NCI-H2227 (cell line): ENCODE data around the gene PHACTR3.

Source experiments
- DNase-seq: peaks from one replicate; lab custom pipeline; 2025; ENCODE audit not compliant: unreplicated experiment; lab: John Stamatoyannopoulos, UW

The PHACTR3 gene

DNA sequence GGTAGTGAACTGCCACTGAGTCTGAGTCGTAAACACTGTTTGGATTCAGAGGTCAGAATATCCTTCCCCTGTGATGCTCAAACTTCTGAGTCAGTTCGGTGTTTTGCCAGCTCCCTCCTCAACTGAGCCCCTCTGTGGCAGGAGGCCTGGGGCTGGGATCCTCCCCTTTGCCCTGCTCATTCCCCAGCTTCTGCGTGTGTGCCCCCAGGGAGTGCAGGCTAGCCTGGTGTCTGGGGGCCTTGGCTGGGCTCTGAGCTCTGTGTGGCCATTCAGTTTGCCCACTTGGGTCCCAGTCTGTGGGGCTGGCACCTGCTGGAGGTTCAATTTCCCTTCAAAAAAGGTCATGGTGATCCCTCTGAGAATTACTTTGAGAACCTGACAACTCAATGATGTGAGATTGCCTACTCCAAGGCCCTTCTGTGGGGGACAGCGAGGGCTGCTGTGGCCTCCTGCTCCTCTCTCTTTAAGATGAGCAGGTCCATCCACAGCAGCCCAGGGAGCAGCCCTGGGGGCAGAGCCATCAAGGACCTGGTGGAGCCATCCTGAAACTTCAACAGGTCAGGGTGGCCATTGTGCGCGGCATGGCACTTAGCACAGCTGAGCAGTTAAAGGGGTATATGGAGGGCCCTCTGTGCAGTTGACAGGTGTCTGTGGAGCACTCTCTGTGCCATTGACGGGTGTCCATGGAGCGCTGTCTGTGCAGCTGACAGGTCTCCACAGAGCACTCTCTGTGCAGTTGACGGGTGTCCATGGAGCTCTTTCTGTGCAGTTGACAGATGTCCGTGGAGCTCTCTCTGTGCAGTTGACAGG, 181.9 kb downstream of the PHACTR3 start:
- no peak for DNase-seq

DNA sequence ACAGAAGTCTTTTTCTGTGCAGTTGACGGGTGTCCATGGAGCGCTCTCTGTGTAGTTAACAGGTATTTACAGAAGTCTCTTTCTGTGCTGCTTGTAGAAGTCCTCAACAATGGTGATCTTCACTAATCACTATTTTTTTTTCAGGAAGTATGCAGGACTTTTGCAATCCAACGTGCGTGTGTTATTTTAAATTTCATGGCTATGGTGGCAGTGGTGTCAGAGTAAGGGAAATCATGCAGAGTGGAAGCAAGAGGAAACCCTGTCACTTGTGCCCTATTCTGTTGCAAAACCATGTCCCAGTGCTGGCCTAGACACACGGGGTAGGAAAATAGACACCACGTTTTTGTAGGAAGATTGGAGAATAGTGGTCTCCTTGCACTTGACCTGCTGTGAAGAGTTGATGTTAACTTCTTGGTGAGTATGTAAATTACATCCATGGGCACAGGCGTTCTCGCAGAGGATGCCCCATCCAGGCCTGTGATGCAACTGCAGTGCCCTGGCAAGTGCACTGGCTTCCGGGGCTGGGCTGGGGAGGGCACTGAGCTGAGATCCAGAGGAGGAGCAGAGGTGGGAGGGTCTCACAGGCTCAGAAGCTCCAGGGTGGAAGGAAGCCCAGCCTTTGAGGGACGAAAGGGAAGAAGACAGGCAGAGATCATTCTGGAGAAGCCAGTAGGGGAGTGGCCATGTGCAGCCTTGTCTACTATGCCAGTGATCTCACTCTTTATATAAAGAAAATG, 182.6 kb downstream of the PHACTR3 start:
- no peak for DNase-seq

DNA sequence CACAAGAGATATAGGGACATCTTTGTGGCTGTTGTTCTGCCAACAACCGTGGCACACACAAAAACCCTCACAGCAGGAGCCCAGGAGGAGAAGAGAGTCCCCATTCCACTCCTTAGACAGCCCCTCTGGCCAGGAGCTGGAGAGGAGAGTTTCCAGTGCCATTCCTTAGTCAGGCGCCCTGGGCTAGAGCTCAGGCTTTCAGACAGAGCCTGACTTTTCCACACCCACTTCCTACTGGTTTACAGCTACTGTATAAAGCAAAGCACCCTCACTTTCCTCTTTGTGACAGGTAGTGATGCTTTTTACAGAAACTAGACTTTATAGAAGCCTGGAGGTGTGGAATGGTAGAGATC, 183.2 kb downstream of the PHACTR3 start:
- DNase-seq: no peak

DNA sequence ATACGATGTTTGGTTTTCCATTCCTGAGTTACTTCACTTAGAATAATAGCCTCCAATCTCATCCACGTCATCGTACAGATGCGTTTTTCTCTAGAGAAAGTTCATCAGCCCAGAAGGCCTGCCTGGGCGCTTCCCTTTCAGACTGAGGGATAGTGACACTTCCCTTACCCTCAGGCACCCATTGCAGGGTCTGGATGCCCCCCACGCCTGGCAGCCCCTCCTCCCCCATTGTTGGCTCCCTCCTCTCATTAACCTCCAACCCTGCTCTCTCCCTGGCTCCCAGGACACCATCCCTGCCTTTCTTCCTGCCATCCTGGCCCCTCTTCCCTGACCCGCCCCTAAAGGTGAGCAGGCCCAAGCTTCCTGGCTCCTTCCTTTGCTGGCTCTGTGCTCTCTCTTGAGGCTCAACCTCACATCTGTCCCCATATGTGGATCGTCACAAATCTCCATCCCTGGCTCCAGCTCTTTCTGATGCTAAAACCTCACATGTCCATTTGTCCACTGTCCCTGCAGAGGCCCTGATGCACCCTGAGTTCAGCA, 183.9 kb downstream of the PHACTR3 start:
- DNase-seq: no peak

DNA sequence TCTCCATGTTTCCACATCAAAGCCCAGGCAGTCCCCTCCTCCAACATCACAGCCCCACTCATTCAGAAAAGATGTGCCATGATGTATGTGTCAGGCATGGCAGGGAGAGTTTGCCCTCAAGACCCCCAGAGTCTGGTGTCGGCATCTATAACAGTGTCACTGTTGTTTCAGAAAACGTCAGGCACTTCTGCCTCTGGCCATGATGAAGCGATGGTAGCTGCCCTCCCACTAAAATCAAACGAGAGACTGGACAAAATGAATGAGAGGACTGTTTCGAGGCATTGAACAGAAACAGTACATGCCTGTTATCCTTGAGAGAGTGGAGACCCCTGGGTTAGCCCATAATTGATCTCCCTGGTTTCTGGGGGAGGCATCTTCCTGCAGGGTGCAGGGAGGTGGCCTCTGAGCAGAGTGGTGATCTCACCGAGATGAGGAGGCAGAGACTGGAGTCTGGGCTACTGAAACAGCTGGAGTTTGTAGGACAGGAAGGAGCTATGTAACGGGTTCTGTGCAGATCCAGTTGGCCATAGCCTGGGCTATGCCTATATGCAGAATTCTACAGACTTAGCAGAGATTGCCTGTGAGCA, 184.6 kb downstream of the PHACTR3 start:
- DNase-seq: no peak

DNA sequence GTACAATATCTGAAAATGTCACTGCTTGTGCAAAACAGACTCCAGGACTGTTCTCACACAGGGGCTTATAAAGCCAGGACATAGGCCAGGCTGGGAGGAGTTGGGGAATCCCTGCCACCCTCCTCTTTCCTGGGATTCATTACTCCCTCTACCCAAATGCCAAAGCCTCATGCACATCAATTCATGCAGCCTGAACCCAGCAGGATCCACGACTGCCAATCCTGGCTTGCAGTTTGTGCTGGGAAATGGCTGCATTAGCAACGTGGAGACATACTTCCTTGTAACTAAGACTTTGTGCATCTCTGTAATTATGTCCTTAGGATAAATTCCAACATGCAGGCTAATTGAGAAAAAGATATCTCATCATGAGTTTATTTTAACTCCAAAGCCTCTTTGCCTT, 185.3 kb downstream of the PHACTR3 start:
- no peak for DNase-seq

DNA sequence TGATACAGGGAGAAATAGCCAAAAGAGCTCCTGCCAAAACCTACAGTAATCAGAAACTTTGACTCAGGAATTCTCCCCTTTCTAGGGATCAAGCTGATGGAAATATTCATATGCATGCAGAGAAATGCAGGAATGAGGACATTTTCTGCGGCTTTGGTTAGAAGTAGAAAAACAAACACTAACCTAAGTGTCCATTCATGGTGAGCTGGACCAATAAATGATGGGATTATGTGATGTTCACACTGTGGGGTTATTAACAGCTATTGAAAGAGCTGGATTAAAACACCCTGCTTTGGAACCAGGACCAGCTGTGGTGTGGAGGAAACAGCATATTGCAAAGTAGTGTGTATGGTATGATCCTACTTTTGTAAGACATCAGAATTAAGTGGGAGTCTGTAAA, 186.0 kb downstream of the PHACTR3 start:
- DNase-seq: no peak

DNA sequence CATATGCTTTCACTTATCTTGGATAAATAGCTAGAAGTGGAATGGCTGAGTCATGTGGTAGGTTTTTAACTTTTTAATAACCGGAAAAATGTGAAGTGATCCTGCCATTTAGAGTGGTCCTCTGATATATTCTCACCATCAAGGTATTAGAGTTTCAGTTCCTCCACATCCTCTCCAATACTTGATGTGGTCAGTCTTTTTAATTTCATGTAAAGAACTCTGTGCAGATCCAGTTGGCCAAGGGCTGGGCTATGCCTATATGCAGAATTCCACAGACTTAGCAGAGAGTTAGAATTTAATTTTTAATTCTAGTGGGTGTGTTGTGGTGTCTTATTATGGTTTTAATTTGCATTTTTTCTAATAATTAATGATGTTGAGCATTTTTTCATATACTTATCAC, 188.0 kb downstream of the PHACTR3 start:
- no peak for DNase-seq

DNA sequence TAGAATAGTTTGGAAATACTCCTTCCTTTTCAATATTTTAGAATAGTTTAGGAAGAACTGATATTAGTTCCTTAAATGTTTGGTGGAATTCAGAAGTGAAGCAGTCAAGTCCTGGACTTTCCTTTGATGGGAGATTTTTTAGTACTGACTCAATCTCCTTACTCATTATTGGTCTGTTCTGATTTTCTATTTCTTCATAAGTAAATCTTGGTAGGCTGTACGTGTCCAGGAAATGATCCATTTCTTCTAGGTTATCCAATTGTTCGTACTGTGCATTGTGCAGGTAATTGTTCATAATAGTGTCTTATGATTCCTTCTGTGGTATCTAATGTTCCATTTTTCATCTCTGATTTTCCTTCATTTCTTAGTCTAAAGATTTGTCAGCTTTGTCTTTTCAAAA, 190.2 kb downstream of the PHACTR3 start:
- DNase-seq: no peak

DNA sequence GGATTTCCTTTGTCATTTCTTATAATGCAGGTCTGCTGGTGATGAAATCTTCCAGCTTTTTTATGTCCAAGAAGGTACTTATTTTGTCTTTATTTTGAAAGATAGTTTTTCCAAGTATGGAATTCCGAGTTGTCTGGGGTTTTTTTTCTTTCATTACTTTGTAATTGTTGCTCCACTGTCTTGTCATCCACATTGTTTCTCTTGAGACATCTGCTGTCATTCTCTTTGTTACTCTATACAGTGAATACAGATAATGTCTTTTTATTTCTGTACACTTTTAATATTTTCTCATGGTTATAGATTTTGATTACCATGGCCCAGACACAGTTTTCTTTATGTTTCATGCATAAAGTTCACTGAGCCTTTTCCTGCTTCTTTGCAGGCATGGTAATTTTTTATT, 196.0 kb downstream of the PHACTR3 start:
- no peak for DNase-seq

DNA sequence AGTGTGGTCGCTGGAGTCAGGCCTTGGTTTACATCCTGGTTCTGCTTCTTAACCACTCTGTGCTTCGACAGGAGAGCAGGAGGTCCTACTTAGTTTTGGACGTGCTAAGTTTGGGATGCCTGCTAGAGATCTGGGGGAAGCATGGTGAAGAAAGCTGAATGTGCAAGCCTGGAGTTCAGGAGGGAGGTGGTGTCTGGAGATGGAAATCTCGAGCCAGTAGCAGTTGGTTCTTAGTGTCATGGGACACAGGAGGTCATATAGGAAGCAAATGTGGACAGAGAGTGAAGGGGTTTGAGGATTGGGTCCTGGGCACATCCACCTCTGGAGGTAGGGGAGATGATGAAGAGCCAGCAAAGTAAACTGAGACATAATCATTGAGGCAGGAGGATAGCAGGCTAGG, 197.7 kb downstream of the PHACTR3 start:
- DNase-seq: no peak

DNA sequence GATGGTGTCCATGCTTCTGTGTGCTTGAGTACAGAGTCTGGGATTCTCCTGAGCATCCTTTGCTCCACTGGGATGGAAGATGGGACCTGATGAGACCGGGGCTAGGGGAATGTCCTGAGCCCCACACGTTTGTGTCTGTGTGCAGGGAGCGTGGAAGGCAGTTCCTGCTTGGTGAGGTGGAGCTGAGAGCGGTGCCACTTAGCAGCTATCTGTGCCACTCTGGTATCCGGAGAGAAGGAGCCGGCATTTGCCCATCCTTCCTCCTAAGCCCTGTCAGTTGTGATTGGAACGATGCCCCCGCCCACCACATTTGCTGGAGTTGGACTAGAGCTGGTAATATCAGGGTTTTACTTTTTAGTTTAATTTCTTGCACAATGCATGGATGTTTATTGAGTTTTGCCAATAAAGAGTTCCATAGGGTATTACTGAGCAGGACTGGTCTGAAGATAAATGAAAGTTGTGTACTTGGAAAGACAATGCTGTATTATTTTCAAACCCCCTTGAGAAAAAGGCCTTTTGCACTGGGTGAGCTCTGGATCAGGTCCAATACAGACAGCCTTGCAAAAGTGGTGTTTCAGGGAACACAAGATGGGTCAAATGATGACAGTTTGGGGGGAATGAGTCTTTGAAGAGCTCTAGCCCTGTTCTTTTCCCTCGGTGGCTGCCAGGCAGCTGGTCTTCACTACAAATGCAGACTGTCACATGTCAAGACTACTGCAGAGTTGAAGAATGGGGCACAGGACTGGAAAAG, 198.3 kb downstream of the PHACTR3 start:
- no peak for DNase-seq

DNA sequence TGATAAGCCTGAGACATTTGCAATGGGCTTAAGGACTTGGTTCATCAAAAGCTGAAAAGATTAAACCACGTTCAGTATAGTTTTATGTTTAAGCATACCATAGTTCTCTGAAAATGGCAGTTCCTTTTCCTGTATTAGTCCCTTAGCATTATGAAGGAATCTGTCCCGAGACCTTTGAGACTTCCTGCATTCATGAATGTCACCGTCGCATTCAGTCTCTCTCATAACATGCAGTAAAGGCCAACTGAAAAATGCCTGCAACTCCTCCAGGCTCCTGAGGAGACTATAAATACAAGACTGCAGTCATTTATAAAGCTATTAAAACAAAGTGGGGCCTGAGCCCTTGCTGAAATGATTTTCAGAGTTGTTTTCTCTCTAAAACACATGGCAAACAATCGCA, 200.0 kb downstream of the PHACTR3 start:
- DNase-seq: no peak

DNA sequence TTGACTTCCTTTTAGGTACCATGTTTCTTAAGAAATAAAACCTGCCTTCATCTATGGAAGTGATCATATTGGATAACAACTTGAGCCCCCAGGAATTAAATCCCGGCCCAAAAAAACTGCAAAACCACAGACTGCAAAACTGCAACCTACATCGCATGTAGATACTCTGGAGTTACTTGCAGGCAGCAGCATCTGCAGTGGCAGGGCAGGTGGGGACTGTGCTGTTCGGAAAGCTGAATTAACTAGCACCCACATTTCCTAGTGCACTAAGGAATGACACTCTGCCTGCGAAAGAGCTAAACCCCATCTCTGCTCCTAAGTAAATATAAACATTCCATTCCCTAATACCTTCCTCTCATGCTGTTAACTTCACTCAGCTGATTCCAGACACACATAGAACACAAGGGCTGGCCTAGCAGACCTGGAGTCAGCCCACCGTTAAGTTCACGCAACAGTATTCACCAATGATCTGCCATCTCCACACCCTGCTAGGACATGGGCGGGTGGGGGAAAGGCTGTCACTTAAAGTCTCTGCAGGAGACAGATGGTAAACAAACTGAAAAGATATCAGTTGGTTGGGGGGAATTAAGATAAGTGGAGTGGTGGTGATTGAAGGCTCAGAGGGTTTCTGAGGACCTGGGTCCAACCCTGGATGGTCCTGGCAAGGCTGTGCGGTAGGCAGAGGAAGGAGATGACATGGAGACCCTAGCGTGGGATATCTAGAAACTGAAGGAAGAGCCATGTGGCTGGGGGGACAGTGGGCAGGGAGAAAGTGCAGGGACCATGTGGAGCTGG, 200.7 kb downstream of the PHACTR3 start:
- no peak for DNase-seq

DNA sequence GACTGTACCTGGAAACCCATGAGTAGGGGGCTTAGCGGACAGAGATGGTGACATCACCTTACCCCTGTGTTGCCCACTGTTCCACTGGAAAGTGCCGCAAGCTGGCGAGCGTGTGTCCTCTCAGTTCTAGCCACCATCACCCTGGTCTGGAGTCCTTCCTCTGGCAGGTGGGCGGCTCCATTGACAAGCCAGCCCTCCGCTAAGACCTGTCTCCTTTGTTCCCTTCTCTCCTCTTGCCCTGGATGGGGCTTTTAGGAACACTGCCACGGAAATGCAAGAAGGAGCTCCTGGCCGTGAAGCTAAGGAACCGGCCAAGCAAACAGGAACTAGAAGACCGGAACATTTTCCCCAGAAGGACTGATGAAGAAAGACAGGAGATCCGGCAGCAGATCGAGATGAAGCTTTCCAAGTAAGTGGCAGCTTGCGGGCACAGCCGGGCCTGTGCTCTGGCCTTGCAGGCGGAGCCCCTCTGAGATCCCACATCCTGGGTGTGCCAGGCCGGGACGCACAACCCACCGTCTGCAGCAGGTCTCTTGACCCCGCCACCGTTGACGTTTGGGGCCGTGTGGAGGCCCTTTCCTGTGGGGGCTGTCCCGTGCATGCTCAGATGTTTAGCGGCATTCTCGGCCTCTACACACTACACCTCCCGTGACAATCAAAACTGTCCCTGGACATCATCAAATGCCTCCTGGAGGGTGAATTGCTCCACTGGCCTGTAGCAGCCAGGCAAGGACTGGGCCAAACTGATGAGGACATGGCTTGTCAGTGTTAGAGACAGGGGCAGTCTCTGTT, 201.6 kb downstream of the PHACTR3 start:
- DNase-seq: no peak

DNA sequence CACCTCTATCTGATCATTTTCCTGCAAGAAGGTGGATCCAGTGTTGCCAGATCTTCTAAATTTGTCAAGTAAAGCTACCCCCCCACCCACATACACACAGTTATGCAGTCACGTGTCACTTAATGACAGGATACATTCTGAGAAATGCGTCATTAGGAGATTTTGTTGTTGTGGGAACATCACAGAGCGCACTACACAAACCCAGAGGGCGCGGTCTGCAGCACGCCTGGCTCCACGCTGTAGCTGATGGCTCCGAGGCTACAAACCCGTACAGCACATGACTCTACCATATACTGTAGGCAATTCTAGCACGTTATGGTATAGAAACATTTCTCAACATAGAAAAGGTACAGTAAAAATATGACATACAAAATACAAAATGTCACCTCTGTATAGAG, 202.2 kb downstream of the PHACTR3 start:
- no peak for DNase-seq

DNA sequence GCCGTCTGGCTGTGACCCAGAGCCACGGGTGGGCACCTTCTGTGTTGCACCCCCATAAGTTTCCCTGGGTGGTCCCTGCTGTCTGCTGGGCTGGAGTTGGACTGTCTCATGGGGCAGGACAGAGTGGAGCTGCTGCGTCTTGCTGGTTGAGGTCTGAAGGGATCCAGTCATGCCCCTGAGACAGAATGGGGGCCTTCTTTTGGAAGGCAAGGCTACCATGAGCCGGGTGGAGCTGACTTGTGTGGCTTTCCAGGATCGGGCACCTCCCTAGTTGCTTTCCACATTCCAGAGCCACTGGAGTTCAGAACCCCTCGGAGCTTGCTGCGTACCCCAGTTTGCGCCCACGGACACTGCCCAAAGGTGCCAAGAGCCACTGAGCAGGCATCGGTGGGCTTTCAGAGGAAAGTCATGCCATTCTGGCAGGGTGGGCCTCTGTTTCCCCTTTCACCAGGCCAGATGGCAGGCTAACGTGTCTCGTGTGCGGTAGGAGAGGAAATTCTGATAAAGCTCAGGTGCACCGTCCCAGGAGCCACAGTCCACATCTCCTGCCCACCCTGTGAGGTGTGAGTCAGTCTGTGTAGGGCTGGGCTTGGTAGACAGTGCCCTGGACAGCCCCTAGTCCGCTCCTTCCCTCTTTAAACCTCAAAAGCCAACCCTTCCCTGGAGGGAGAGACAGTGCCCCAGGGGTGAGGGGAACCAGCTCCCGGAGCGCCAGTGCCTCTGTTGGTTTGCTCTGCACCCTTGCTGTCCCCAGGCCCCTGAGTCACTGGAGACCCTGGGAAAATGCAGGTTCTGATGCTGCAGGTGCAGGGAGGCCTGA, 203.8 kb downstream of the PHACTR3 start:
- DNase-seq: no peak

DNA sequence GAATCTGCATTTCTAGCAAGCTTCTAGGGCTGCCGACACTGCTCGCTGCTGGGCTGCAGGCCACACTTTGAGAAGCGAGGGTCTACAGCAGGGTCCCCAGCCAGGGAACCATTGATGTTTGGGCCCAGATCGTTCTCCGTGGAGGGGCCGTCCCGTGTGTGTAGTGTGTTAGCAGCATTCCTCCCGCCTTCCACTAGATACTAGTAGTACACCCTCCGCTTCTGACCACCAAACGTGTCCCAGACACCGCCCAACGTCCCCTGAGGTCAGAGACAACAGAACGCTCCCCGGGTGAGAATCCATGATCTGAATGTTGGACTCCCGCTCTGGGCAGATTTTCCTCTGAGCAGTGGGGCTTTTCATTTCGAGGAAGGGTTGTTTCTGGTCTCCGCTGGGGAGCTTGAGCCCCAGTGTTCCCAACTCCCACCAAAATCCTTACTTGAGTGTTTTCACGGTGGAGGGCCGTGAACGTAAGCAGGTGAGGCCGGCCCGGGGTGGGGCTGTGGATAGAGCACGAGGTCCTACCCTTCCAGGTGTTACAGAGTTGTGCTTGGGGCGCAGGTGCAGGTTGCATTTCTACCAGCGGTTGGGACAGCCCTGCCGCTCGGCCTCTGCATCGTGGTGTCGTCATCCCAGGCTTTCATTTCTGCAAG, 204.5 kb downstream of the PHACTR3 start:
- DNase-seq: no peak
